NT2/D1 (cell line): ENCODE data around the gene P4HB.

Source experiments
- YY1 ChIP-seq: IDR thresholded peaks from 2 replicates; pipeline ENCODE4 v1.6.1; 2011; ENCODE audit not compliant: insufficient read length, insufficient read depth
- ZNF274 ChIP-seq: IDR thresholded peaks from 2 replicates; pipeline ENCODE4 v1.6.1; 2011; ENCODE audit warnings: mild to moderate bottlenecking, low read depth, low read length

- TF ChIP-seq YY1 (no peak), ZNF274 (no peak)
Observed at GRCh38 chr17:81801327-81801726, 59.0 kb downstream of the P4HB start.
